GM18868 (cell line): ENCODE results near the gene ITGAX.
A peak's percentile ranks its signal among the peaks of the same experiment; 100 is the strongest.
"Not testable (repeated sequence)": the region's sequence is repeated elsewhere in the genome, so short reads cannot be mapped to it uniquely, and the experiment has no call there.

Experiments
- ATAC-seq: cut with Tn5 transposase; IDR thresholded peaks from one replicate; pipeline ENCODE4 v1.9.1; 2021; ENCODE audit warnings: mild to moderate bottlenecking, moderate library complexity; ENCODE audit not compliant: unreplicated experiment

ITGAX gene

DNA sequence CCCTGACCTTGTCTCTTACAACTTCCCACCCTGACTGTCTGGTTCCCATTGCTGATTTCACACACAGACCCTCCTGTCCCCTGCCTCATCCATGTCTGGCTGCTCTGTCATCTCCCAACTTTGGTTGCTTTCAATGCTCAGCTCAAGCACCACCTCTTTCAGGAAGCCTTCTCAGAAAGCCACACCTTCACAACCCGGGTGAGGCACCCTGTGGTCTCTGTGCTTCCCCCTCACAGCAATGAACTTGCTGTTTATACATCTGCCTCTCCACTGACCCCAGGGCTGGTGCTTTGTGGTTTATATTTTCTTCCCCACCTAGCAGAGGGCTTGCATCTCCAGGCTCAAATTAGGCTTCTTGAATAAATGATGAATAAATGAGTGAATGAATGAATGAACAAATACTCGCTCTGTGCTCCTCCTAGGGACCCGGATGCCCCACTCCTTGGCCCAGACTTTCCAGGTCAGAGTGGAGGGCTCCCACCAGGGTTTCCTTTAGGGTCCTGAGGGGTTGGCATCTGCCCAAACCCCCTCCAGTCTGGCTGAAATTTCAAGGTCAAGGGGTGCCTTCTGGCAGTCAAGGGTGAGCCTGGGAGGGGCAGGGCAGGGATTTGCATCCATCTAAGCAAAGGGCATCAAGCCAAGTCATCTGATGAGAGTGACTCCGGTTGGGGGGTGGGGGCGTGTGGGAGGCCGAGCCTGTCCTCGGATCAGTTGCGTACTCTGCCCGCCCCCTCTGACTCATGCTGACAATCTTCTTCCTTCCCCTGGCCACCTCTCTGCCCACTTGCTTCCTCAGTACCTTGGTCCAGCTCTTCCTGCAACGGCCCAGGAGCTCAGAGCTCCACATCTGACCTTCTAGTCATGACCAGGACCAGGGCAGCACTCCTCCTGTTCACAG, at the start of gene ITGAX:
ITGAX (plus strand) TSS at position 783 of the 898 bp plus-strand sequence; CDS start at position 862, 79 bp downstream.
- ATAC-seq: peak; percentile 81

DNA sequence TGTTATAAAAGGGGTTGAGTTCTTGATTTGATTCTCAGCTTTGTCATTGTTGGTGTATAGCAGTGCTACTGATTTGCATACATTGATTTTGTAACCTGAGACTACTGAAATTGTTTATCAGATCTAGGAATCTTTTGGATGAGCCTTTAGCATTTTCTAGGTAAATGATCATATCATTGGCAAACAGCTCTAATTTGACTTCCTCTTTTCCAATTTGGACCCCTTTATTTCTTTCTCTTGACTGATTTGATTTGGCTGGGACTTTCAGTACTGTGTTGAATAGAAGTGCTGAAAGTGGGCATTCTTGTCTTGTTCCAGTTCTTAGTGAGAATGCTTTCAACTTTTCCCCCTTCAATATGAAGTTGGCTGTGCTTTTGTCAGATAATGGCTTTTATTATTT, 49.8 kb upstream of the ITGAX start:
- ATAC-seq: no peak

DNA sequence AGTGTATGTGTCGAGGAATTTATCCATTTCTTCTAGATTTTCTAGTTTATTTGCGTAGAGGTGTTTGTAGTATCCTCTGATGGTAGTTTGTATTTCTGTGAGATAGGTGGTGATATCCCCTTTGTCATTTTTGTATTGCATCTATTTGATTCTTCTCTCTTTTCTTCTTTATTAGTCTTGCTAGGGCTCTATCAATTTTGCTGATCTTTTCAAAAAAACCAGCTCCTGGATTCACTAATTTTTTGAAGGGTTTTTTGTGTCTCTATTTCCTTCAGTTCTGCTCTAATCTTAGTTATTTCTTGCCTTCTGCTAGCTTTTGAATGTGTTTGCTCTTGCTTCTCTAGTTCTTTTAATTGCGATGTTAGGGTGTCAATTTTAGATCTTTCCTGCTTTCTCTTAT, 46.6 kb upstream of the ITGAX start:
- not testable (repeated sequence) for ATAC-seq

DNA sequence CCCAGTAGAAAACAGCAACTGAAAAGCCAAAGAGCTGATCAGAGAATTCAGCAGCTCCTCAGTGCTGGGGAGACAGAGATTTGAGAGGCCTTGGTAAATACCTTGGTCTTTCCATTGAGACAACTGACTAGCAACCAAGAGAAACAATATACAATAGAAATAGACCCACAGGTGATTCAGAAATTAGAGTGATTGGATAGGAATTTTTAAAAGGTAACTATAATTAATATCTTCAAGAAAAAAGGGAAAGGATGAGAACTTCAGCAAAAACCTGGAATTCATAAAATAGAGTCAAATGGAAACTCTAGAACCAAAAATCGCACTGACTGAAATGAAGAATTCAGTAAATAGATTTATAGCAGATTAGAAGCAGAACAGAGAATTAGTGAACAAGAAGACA, 32.5 kb upstream of the ITGAX start:
- ATAC-seq: no peak

DNA sequence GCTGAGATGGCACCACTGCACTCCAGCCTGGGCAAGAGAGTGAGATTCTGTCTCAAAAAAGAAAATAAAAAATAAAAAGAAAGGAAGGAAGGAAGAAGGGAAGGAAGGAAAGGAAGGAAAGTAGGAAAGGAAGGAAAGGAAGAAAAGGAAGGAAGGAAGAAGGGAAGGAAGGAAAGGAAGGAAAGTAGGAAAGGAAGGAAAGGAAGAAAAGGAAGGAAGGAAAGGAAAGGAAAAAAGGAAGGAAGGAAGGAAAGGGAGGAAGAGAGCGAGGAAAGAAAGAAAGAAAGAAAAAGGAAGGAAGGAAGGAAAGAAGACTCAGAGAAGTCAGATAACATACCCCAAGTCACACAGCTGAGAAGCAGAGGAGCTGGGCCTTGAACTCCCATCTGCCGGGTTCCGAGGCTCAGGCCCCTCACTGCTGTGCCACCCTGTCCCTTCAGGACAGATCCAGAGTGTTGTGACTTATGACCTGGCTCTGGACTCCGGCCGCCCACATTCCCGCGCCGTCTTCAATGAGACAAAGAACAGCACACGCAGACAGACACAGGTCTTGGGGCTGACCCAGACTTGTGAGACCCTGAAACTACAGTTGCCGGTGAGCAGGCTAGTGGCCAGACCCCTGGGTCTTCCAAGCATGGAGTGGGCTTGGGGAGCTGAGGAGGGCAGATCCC, 30.9 kb upstream of the ITGAX start:
- no peak for ATAC-seq

DNA sequence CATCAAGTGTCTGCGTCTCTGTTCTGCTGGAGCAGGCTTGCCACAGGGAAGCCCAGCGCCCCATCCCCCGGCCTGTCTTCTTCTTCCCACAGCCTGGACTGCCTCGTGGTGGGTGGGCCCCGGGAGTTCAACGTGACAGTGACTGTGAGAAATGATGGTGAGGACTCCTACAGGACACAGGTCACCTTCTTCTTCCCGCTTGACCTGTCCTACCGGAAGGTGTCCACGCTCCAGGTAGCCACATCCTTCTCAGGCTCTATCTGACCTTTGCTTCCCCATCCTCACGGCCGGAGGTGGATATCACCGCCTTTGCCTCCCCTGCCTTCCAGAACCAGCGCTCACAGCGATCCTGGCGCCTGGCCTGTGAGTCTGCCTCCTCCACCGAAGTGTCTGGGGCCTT, 29.8 kb upstream of the ITGAX start:
- no peak for ATAC-seq

DNA sequence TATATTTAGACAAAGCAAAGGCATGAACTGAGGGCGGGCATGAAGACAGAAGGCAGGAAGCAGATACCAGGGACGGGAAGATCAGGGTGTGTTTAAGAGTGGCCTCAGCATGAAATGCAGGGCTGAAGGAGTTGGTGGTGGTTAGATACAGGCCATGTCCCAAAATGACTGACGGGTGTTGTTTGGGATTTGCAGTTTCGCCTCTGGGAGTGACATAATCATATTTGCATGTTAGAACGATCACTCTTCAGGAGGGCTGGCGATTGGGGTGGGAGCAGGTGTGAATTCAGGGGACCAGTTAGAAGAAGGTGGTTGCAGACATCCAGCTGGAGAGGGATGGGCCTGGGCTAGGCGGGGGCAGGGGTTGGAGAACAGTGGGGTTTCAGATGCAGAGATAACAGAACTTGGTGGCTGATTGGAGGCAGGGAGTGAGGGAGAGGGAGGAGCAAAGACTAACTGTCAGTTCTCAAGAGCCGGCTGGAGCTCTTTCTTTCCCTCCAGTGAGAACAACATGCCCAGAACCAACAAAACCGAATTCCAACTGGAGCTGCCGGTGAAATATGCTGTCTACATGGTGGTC, 27.2 kb upstream of the ITGAX start:
- no peak for ATAC-seq

DNA sequence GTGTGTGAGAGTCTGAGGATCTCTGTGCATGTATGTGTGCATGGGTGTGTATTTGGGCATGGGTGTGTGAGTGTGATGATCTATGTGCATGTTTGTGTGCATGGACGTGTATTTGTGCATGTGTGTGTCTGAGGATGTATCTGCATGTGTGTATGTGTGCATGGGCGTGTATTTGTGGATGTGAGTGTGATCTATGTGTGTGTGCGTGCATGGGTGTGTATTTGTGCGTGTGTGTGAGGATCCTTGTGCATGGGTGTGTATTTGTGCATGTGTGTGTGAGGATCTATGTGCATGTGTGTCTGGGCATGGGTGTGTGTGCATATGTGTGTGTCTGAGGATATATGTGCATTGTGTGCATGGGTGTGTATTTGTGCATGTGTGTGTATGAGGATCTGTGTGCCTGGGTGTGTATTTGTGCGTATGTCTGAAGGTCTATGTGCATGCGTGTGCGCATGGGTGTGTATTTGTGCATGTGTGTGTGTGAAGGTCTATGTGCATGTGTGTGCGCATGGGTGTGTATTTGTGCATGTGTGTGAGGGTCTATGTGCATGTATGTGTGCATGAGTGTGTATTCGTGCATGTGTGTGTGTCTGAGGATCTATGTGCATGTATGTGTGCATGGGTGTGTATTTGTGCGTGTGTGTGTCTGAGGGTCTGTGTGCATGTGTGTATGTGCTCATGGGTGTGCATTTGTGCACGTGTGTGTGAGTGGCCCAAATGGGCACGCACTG, 26.5 kb upstream of the ITGAX start:
- no peak for ATAC-seq

DNA sequence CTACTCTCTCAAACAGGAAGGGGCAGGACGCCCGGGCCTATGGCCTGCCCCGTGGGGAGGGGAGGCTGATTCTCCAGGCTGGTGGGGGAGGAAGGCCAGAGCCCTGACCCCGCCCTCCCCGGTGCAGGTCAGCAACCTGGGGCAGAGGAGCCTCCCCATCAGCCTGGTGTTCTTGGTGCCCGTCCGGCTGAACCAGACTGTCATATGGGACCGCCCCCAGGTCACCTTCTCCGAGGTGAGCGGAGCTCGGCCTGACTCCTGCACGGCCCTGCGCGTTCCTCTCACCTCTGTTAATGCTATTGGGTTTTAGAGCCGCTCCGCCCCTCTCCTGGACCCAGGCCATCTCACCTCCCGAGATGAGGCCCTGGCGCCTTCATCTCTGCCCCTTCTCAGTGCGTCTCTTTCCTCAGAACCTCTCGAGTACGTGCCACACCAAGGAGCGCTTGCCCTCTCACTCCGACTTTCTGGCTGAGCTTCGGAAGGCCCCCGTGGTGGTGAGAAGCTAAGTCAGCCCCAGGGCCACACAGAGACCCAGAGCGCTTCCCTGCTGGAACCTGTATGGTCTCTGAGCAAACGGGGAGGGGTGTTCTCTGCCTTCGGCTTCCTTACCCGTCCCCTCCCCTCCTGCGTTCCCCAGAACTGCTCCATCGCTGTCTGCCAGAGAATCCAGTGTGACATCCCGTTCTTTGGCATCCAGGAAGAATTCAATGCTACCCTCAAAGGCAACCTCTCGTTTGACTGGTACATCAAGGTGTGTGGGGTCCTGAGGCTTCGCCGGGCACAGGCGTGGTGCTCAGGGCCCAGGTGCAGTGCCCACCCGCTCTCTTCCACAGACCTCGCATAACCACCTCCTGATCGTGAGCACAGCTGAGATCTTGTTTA, 25.1 kb upstream of the ITGAX start:
- ATAC-seq: no peak

DNA sequence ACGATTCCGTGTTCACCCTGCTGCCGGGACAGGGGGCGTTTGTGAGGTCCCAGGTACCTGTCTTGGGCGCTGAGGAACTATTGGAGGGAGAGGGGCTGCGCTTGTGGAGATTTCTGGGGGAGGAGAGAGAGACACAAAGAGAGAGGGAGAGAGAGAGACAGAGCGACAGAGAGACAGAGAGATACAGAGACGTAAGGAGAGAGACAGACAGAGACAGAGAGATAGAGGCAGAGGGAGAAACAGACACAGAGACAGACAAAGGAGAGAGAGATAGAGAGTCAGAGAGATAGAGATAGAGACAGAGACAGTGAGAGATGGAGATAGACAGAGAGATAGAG, 24.5 kb upstream of the ITGAX start:
- no peak for ATAC-seq

DNA sequence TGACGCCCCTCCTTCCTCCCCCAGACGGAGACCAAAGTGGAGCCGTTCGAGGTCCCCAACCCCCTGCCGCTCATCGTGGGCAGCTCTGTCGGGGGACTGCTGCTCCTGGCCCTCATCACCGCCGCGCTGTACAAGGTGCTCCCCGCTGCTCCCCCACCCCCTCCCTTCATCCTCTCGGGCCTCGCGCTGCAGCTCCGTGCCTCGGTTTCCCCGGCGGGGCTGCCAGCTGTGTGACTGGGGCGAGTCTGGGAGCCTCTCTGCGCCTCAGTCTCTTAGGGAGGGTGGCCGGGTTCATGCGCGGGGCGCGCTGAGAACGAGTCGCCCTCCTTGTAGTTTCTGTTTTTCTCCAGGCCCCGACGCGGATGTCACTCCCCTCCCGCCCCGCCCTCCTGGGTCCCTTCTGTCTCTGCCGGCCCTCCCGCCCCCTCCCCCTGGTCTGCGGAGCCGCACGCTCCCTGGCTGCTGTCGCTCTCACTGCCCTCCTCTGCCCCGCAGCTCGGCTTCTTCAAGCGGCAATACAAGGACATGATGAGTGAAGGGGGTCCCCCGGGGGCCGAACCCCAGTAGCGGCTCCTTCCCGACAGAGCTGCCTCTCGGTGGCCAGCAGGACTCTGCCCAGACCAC, 23.7 kb upstream of the ITGAX start:
- ATAC-seq: no peak

DNA sequence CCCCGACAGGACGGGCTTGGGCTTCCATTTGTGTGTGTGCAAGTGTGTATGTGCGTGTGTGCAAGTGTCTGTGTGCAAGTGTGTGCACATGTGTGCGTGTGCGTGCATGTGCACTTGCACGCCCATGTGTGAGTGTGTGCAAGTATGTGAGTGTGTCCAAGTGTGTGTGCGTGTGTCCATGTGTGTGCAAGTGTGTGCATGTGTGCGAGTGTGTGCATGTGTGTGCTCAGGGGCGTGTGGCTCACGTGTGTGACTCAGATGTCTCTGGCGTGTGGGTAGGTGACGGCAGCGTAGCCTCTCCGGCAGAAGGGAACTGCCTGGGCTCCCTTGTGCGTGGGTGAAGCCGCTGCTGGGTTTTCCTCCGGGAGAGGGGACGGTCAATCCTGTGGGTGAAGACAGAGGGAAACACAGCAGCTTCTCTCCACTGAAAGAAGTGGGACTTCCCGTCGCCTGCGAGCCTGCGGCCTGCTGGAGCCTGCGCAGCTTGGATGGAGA, 23.1 kb upstream of the ITGAX start:
- ATAC-seq: no peak

DNA sequence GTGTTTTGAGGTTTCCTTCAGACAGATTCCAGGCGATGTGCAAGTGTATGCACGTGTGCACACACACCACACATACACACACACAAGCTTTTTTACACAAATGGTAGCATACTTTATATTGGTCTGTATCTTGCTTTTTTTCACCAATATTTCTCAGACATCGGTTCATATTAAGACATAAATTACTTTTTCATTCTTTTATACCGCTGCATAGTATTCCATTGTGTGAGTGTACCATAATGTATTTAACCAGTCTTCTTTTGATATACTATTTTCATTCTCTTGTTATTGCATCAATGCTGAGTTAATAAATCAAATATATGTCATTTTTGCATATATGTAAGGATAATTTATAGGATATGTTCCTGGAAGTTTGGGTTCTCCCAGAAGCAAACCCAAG, 22.4 kb upstream of the ITGAX start:
- no peak for ATAC-seq

DNA sequence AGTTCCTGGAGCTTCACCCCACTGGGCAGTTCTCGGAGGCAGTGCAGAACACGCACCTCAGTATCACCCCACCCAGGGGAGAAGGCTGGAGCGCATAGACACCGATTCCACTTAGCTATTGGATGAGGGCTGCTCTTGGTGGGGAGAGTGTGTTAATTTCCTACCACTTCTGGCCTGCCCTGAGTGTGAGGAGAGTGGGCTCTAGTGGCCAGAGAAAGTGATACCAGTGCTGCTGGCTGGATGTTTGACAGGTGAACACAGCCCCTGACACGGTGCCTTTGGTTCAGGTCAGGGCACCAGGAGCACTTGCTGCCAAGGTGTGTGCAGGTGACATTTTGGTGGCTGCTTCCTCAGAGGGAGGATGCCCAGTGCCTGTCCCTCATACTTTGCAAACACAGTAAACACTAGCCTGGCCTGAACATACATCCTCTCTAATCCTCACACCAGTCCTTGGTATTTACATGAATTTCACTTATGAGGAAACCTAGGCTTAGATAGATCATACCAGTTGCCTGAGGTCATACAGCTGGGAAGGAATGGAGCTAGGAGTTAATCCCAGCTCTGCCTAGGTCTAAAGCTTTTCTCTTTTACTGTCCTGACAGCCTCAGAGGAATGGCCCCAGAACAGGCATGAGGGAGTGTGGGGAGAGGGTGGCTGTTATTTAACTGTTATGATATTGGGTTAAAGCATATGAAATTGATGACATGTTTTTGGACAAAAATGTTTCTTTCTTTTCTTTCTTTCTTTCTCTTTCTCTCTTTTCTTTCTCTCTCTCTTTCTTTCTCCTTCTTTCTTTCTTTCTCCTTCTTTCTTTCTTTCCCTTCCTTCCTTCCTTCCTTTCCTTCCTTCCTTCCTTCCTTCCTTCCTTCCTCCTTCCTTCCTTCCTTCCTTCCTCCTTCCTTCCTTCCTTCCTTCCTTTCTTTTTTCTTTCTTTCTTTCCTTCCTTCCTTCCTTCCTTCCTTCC, 21.0 kb upstream of the ITGAX start:
- ATAC-seq: peak; percentile 80

DNA sequence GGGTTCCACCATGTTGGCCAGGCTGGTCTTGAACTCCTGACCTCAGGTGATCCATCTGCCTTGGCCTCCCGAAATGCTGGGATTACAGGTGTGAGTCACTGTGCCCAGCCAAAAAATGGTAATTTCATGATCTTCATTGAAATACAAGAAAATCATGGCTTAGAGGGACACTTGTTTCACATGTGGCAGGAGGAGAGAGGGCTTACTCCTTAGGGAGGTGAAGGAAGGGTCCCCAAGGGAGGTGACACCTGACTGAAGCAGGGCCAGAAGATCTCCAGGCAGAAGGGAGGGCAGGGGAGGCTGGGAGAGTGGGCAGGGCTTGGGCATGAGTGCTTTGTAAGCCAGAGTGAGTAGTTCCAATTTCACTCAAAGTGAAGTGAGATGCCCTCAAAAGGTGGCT, 20.0 kb upstream of the ITGAX start:
- ATAC-seq: no peak

DNA sequence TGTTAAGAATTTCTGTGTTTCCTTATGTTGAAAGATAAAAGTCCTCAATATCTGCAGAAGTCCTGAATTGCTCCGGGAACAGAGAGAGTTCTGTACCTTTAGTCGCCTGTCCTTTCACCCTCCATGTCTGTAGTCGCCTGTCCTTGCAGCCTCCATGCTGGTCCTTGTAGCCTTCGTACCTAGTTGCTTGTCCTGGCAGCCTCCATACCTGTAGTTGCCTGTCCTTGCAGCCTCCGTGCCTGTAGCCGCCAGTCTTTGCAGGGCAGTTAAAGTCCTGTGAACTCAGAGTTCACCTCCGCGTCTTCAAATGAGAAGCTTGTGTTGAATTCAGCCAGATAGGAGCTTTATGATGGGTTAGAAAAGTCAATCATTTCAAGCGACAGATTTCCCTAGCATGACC, 19.5 kb upstream of the ITGAX start:
- ATAC-seq: no peak

DNA sequence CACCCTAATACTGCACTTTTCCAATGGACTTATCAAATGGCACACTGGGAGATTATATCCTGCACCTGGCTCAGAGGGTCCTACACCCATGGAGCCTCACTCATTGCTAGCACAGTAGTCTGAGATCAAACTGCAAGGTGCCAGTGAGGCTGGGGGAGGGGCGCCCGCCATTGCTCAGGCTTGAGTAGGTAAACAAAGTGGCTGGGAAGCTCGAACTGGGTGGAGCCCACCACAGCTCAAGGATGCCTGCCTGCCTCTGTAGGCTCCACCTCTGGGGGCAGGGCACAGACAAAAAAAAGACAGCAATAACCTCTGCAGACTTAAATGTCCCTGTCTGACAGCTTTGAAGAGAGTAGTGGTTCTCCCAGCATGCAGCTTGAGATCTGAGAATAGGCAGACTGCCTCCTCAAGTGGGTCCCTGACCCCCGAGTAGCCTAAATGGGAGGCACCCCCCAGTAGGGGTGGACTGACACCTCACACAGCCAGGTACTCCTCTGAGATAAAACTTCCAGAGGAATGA, 16.8 kb upstream of the ITGAX start:
- ATAC-seq: not testable (repeated sequence)

DNA sequence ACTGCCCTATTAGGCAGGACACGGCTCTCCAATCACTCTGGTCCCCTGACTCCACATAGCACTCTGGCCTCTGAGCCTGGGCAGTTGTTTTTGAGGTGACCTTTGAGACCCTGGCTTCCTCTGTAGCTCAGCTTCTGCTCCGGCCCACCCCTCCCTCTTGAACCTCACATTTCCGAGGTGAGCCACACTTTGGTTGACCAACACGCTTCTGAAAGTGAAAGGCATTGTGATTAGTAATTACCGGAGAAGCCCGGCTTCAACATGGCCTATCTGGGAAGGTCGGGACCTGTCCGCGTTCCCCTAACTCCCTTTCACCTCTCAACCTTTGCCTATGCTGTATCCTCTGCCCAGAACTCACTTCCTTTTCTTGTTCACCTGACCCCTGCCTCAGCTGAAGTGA, 10.3 kb upstream of the ITGAX start:
- ATAC-seq: peak; percentile 63
